Endodermal cell (in vitro differentiated cells): ENCODE data around the gene RAI14. TPM values are rescaled to one million over a fixed set of nuclear protein-coding genes. Genes with fewer than 3 reads are reported as not detected.

Experiments used
- DNase-seq: peaks from one replicate; pipeline ENCODE4 v3.0.0-alpha.2; 2017
- H3K27ac ChIP-seq: 2 replicates; pipeline ENCODE4 v1.5.1; 2013; ENCODE audit warnings: mild to moderate bottlenecking, low read depth, low read length, moderate library complexity
- H3K27me3 ChIP-seq: 2 replicates; pipeline ENCODE4 v1.6.1; 2013; ENCODE audit warnings: mild to moderate bottlenecking, low read length, moderate library complexity; ENCODE audit not compliant: insufficient read depth, control insufficient read depth, poor library complexity, severe bottlenecking
- H3K36me3 ChIP-seq: 2 replicates; pipeline ENCODE4 v1.7.0; 2013; ENCODE audit warnings: mild to moderate bottlenecking, low read length, moderate library complexity; ENCODE audit not compliant: control insufficient read depth, insufficient read depth
- H3K4me1 ChIP-seq: one replicate; pipeline ENCODE4 v1.7.0; 2013; ENCODE audit warnings: low read length; ENCODE audit not compliant: control insufficient read depth, insufficient read depth
- H3K4me3 ChIP-seq: 2 replicates; pipeline ENCODE4 v1.5.1; 2013; ENCODE audit warnings: mild to moderate bottlenecking, low read length, moderate library complexity
- H3K9ac ChIP-seq: 2 replicates; pipeline ENCODE4 v1.6.1; 2013; ENCODE audit warnings: mild to moderate bottlenecking, low read length, moderate library complexity; ENCODE audit not compliant: poor library complexity, severe bottlenecking; ENCODE audit errors: extremely low read depth
- H3K9me3 ChIP-seq: 2 replicates; pipeline ENCODE4 v1.6.1; 2013; ENCODE audit warnings: mild to moderate bottlenecking, low read length, moderate library complexity; ENCODE audit not compliant: control insufficient read depth
- H3K27ac Mint-ChIP-seq: 2 replicates; pipeline ENCODE4 v1.8.0; 2020; ENCODE audit warnings: mixed read lengths
- H3K27me3 Mint-ChIP-seq: 2 replicates; pipeline ENCODE4 v1.8.0; 2021; ENCODE audit warnings: mild to moderate bottlenecking, mixed read lengths; ENCODE audit not compliant: insufficient read depth
- H3K36me3 Mint-ChIP-seq: 2 replicates; pipeline ENCODE4 v1.8.0; 2020; ENCODE audit warnings: low read depth, mixed read lengths
- H3K4me1 Mint-ChIP-seq: 2 replicates; pipeline ENCODE4 v1.8.0; 2020; ENCODE audit warnings: mixed read lengths
- H3K4me3 Mint-ChIP-seq: 2 replicates; pipeline ENCODE4 v1.8.0; 2020; ENCODE audit warnings: mild to moderate bottlenecking, moderate library complexity, mixed read lengths
- H3K9me3 Mint-ChIP-seq: 2 replicates; pipeline ENCODE4 v1.8.0; 2020; ENCODE audit warnings: mild to moderate bottlenecking, mixed read lengths
- WGBS, 2 experiments: methylation state at CpG; one replicate each; pipeline versions ENCODE4 v1.1.5 to v1.1.7; 2013; ENCODE audit warnings: missing lambda C conversion rate in 2 of 2, mixed read lengths in 1 of 2; ENCODE audit not compliant: insufficient coverage in 1 of 2, insufficient read length in 1 of 2; 5-methylcytosine and 5-hydroxymethylcytosine counted together
- total RNA-seq, 2 donors: library from RNA; stranded (reverse); fragmentation: NEBNext Ultra II Directional in 1 of 2; extraction: Animal tissue kit (Norgen Biotek cat#: 25700) in 1 of 2; gene quantifications; 2 replicates in 1 of 2; 3 replicates in 1 of 2; pipeline ENCODE4 v1.2.1, GENCODE V29; 2021
- TF ChIP-seq, protein P1 (sequence below): fragments of 200-600 bp; sonication (generic); conservative IDR thresholded peaks from 2 replicates; pipeline ENCODE4 v1.5.0; 2021; ENCODE audit warnings: antibody characterized with exemption, mild to moderate bottlenecking

Gene RAI14
- total RNA-seq, 2 donors from 2014 or later: 66.6 to 87.5 TPM

GRCh38 chr5:34743878-34744277, 87.8 kb downstream of the RAI14 start:
- TF ChIP-seq, protein P1, sequence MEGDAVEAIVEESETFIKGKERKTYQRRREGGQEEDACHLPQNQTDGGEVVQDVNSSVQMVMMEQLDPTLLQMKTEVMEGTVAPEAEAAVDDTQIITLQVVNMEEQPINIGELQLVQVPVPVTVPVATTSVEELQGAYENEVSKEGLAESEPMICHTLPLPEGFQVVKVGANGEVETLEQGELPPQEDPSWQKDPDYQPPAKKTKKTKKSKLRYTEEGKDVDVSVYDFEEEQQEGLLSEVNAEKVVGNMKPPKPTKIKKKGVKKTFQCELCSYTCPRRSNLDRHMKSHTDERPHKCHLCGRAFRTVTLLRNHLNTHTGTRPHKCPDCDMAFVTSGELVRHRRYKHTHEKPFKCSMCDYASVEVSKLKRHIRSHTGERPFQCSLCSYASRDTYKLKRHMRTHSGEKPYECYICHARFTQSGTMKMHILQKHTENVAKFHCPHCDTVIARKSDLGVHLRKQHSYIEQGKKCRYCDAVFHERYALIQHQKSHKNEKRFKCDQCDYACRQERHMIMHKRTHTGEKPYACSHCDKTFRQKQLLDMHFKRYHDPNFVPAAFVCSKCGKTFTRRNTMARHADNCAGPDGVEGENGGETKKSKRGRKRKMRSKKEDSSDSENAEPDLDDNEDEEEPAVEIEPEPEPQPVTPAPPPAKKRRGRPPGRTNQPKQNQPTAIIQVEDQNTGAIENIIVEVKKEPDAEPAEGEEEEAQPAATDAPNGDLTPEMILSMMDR: no peak

DNA sequence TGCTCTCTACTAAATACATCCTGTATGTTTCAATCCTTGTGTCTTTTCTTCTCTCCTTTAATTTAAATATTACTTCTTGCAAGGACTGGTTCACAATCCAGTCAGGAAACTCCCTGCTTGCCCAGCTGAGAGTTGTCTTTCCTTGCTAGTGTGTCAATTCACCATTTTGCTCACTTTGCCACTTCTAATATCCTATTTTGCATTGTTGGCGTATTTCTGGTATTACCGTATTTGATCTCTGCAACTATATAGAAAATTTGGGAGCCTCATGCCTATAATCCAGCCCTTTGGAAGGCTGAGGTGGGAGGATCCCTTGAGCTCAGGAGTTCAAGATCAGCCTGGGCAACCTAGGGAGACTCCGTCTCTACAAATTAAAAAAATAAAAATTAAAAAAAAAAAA, 92.3 kb downstream of the RAI14 start:
- H3K4me1 ChIP-seq: no peaks in the 10 kb centered on the region

More at GRCh38 chr5:34743878-34744277, 87.8 kb downstream of the RAI14 start:
- Mint-ChIP-seq H3K4me1 (peaks cover 4% of the 10 kb centered on the region), H3K27me3 (no peaks in the 10 kb centered on the region), H3K9me3 (peaks cover 1% of the 10 kb centered on the region), H3K36me3 (peaks cover 2% of the 10 kb centered on the region), H3K4me3 (no peak overlapping the region), H3K27ac (no peak overlapping the region)
- H3K9me3 ChIP-seq: no peaks in the 10 kb centered on the region
- DNase-seq: no peak
- 87 to 92% methylated on average over 3 of the region's 3 CpGs for whole genome bisulfite sequencing, 2 experiments
- no peak overlapping the region for H3K27ac ChIP-seq
- no peak overlapping the region for H3K4me3 ChIP-seq
- H3K36me3 ChIP-seq: no peaks in the 10 kb centered on the region
- H3K27me3 ChIP-seq: no peaks in the 10 kb centered on the region
- no peaks in the 10 kb centered on the region for H3K4me1 ChIP-seq
- H3K9ac ChIP-seq: no peak overlapping the region

GRCh38 chr5:34749431-34749873, 93.3 kb downstream of the RAI14 start:
- H3K27ac Mint-ChIP-seq: no peak overlapping the region
- H3K4me3 Mint-ChIP-seq: no peak overlapping the region
- DNase-seq: no peak
- H3K27me3 Mint-ChIP-seq: no peaks in the 10 kb centered on the region
- no peaks in the 10 kb centered on the region for H3K4me1 Mint-ChIP-seq
- H3K36me3 Mint-ChIP-seq: peaks cover 10% of the 10 kb centered on the region
- 94 to 97% methylated on average over 5 to 6 of the region's 6 CpGs for WGBS, 2 experiments
- H3K36me3 ChIP-seq: peaks cover 5% of the 10 kb centered on the region
- H3K9me3 Mint-ChIP-seq: peaks cover 1% of the 10 kb centered on the region
- TF ChIP-seq, protein P1: no peak
- no peak overlapping the region for H3K4me3 ChIP-seq
- no peak overlapping the region for H3K27ac ChIP-seq
- no peaks in the 10 kb centered on the region for H3K27me3 ChIP-seq
- no peak overlapping the region for H3K9ac ChIP-seq
- no peaks in the 10 kb centered on the region for H3K9me3 ChIP-seq
- H3K4me1 ChIP-seq: no peaks in the 10 kb centered on the region

More for the DNA sequence above, 92.3 kb downstream of the RAI14 start:
- Histone ChIP-seq H3K27me3 (no peaks in the 10 kb centered on the region), H3K9me3 (no peaks in the 10 kb centered on the region), H3K27ac (no peak overlapping the region), H3K9ac (no peak overlapping the region), H3K4me3 (no peak overlapping the region), H3K36me3 (peaks cover 5% of the 10 kb centered on the region)
- Mint-ChIP-seq H3K4me1 (no peaks in the 10 kb centered on the region), H3K27me3 (no peaks in the 10 kb centered on the region), H3K9me3 (peaks cover 1% of the 10 kb centered on the region), H3K36me3 (peaks cover 12% of the 10 kb centered on the region), H3K4me3 (no peak overlapping the region), H3K27ac (no peak overlapping the region)
- TF ChIP-seq, protein P1: no peak
- 96 to 100% methylated on average over 2 of the region's 3 CpGs for WGBS, 2 experiments
- DNase-seq: no peak
